NCI-H510A treated with DMSO at 0.1 percent for 48 hours (cell line): ENCODE results near the gene FAM117A.
A peak's percentile ranks its signal among the peaks of the same experiment; 100 is the strongest.

ENCODE experiments used
- DNase-seq: peaks from one replicate; lab custom pipeline; 2025; lab: John Stamatoyannopoulos, UW

The FAM117A gene

GRCh38 chr17:49707608-49708514, 56.1 kb downstream of the FAM117A start, which contains the start of gene SLC35B1:
SLC35B1 (minus strand) TSS chr17:49707964; CDS start chr17:49707833, 131 bp downstream.
- DNase-seq = peak; percentile 99

DNA sequence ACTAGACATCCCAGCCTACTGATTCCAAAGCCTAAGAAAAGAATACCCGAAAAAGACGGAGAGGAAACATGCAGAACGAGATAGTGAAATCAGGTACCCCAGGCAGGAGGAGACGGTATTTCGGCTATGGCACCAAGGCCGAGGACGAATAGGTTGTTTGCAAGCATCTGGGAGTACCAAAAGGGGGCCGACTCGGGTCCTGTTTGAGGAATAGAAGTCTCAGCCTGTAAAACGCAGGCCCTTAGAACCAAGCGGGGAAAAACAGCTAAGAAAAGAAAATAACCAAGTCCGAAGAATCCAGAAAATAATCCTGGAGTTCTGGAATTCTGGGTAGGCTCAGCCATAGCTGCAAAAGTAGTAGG, 56.7 kb downstream of the FAM117A start:
- no peak for DNase-seq

- no peak for DNase-seq
These were observed 58.7 kb downstream of the FAM117A start for GRCh38 chr17:49705254-49705653.

- peak; percentile 13 for DNase-seq
These were observed 60.2 kb downstream of the FAM117A start for GRCh38 chr17:49703557-49704277.

GRCh38 chr17:49700960-49701359, 63.0 kb downstream of the FAM117A start:
- DNase-seq = no peak

DNA sequence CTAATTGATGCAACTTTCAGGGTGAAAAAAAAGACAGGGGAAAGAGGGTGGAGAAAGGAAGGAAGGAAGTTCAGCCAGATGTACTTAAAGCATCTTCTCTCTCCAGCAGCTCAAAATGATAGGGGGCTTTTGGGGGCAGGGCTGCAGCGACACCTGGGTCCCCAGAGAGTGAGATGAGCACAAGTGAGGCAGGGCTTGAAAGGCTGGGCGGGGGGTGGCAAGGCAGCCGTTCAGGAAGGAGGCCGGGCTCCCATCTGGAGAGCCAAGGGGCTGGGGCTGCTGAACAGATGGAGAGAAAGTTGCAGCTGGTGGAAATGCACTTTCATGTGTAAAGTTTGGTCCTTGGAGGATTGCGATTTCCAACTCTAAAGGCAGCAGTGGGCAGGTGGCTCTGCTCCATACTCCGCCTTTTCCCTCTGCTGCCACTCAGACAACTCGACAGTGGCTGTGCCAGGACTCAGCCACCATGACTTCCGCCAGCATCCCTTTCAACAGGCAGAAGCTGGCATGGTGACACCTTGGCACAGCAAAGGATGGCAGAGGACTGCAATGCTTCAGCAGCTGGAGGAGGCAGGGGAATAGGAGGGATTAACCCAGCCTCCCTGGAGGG, 63.9 kb downstream of the FAM117A start:
- no peak for DNase-seq

DNA sequence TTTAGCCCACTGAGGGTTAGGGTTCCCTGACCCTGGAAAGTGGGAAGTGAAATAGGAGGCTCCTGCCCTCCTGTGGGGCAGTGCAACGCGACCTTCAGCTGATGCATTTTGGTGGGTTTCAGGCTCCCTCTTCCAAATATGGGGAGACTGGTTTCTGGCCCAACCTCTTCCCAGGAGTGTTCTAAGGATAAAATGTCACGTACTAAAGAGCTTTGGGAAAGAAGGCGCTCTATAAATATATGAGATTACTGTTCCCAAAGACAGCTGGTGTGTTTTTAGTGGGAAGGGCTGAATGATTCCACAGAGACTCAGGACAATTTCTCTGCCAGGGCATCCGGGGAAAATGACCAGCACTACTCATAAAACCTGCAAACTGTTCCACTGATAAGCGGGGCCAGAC, 65.9 kb downstream of the FAM117A start:
- DNase-seq = no peak

DNA sequence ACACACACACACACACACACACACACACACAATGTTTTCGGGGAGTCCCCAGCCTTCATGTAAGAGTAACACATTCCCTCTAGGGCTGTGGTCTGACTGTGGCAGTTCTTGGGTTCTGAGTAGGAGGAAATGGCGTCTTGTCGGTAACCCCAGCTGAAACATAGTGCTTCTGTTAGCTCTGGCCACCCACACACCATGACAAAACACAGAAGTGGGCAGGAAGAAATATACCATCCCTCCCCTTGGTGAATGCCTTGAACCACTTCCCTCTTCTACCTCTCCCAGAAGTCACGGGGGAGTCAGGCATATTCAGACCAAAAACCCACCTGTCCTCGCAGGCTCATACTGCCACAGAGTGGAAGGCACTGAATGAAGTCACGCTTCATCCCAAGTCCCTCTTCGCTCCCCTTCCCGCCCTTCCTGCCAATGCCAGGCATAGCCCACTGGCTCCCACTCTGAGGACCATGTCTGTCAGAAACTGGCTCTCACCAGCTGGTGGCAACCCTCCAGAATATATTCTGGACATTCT, 67.6 kb downstream of the FAM117A start:
- no peak for DNase-seq

DNA sequence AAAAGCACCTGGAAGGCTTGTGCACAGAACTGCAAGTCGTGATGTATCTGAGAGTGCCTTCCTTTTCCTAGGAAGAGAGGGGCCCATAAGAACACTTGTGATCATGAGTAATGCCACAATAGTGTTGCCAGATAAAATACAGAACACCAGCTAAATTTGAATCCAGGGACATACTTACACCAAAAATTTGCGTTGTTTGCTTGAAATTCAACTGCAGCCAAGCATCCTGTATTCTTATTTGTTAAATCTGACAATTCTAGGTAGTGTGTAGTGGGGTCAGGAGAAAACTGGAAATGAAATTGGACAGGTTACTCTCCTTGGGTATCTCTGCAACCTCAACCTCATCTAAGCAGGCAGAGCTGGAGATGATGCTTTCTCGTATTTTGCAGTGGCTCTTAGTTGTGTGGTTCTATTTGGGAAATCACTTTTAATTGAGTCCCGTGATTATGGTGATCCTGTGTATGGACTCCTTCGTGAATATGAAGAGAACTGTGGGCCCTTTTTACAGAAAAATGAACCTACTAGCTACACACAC, 68.2 kb downstream of the FAM117A start:
- no peak for DNase-seq

GRCh38 chr17:49694847-49695697, 68.9 kb downstream of the FAM117A start:
- peak; percentile 71 for DNase-seq

DNA sequence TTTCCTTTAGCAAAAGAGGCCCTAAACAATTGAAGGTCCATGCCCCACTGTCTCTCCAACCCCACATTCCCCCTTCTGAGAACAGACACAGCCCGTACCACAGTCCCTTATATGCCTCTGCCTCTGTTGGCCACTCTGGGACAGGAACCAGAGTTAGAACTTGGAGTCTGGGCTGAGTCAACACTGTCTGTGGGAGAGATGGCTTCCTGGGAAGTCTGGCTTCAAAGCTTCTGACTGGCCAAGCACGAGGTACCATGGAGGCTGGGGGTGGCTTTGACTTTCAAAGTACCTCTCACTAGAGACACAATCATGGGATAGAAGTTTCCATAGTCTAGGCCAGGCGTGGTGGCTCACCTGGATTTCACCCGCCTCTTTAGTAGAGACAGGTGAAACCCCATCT, 71.2 kb downstream of the FAM117A start:
- DNase-seq = no peak

GRCh38 chr17:49691677-49692191, 72.2 kb downstream of the FAM117A start:
- DNase-seq = no peak

GRCh38 chr17:49691086-49691676, 72.8 kb downstream of the FAM117A start:
- no peak for DNase-seq

- no peak for DNase-seq
These were observed 73.7 kb downstream of the FAM117A start for GRCh38 chr17:49690256-49690655.

- DNase-seq = no peak
These were observed 75.1 kb downstream of the FAM117A start for GRCh38 chr17:49688848-49689247.

DNA sequence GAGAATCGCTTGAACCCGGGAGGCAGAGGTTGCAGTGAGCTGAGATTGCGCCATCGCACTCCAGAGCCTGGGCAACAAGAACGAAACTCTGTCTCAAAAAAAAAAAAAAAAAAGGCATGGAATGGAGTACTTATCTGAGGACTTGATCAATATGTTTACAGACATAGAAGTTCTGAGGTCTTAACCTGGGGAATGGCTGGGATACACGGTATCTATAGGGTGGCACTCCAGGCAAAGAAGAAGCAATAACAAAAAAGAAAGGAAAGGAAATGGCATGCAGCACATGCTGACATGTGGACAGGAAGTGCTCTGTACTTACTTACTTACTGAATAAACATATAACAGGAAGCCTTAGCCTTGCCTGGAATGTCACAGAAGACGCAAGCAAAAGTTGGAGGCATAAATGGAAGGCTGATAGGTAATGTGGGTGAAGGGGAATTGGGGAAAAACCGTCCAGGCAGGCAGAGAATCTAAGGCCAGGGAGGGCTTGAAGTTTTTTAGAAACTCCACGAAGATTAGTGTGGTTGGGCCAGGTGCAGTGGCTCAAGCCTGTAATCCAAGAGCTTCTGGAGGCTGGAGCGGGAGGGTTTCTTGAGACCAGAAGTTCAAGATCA, 75.9 kb downstream of the FAM117A start:
- peak; percentile 29 for DNase-seq

DNA sequence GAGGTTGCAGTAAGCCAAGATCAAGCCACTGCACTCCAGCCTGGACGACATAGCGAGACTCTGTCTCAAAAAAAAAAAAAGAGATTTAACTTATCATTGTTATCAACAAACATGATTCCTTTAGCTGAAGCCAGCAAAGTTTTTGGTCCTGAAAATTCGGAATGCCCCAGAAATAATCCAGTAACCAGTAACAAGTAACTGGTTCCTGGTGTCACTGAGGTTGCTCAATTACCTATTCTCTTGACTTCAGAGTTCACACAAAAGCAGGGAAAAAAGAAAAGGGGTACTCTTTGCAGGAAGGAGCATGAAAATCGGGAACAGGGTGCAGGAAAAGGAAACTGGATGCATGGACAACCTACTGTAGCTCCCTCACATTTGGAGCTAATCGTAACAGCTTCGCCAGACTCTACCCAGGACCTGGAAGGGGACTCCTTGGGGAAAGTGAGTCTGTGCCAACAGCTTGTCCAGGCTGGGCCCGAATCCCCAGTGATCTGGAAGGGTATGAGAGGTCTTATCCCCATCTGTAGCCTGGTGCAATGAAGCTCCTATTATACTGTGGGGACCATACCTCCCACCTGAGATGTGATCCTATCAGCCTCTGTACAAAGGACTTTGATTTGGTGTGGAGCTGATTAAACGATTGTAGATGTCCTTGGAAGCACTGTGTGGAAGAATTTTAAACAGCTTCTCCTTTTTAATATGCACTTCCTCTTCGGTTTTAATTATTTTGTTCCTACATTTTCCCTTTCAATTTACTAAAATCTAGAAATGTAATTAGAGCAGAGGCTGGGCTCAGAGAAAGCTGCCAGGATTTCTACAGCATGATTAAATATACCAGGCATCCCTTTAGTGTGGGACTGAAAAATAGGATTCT, 82.6 kb downstream of the FAM117A start:
- no peak for DNase-seq

DNA sequence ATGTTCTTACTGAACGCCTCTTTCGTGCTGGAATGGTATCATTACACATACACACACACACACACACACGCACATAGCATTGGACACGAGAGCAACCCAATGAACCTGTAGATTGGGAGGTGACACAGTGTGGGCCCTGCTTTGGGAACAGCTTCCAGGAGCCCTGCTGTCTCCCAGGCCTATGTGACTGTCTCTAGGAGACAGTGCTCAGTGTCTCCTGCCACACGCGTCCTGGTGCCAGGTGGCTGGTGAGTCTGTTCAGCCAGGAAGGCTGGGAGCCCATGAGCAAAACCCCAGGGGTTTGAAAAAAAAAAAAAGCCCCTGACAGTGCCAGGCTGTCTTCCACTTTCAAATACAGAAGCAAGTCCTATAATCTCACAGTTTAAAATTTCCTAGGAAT, 83.6 kb downstream of the FAM117A start:
- DNase-seq = no peak
